ENCODE measurements around the gene LTBP3.

DNA sequence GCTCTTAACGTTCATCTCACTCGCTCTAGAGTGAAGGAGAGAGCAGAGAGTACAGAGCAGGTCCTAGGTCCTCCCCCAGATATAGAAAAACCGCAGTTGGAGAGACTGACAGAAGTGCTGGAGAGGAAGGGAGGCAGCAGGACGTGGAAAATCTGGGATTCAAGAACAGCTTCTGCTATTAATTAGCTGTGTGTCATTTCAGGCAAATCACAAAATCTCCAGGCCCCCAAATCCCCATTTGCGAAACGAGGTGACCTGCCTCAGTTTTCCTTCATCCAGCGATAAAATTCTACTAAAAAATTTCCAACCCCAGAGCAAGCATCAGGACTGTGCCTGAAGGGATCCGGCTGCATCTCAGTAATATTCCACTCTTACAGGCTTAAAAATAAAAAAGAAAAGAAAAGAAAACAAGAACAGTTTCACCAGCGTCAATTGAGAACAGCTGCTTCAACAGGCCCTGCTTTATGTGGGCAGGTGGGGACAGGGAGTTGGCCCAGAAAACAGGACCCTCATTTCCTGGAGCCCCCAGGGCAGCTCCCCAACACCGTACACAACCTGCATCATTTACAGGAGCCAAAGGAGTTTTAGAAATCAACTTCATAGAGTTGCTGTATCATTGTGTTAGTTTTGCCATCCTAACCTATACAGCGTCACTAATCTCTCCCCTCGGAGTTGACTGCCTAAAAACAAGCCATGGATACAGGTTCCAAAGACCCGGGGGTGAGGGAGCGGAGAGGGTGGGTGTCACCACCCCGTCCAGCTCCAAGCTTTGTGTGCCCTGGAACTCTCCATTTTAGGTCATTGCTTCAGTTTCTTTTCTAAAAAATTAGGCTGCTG is 61.6 kb downstream of the LTBP3 start:
- TF ChIP-seq, protein P1, sequence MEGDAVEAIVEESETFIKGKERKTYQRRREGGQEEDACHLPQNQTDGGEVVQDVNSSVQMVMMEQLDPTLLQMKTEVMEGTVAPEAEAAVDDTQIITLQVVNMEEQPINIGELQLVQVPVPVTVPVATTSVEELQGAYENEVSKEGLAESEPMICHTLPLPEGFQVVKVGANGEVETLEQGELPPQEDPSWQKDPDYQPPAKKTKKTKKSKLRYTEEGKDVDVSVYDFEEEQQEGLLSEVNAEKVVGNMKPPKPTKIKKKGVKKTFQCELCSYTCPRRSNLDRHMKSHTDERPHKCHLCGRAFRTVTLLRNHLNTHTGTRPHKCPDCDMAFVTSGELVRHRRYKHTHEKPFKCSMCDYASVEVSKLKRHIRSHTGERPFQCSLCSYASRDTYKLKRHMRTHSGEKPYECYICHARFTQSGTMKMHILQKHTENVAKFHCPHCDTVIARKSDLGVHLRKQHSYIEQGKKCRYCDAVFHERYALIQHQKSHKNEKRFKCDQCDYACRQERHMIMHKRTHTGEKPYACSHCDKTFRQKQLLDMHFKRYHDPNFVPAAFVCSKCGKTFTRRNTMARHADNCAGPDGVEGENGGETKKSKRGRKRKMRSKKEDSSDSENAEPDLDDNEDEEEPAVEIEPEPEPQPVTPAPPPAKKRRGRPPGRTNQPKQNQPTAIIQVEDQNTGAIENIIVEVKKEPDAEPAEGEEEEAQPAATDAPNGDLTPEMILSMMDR (IDR thresholded peaks at IDR 0.05) = no peak
- TF ChIP-seq POLR2A (IDR thresholded peaks at IDR 0.05) = no peak
